Upper lobe of left lung (tissue), 4 donors: ENCODE data around the gene CD247.

Experiments used
- CTCF ChIP-seq, 6 experiments: fragments of 450-650 bp in 4 of 6; fragments of 200-600 bp in 2 of 6; sonication (generic) in 2 of 6; IDR thresholded peaks; one replicate each; pipeline ENCODE4 v1.5.1; 2016 to 2019; ENCODE audit warnings: antibody characterized with exemption in 6 of 6
- EP300 ChIP-seq, 4 donors: sonication (generic); formaldehyde crosslinking; IDR thresholded peaks; one replicate each; pipeline ENCODE4 v1.5.1; 2017; ENCODE audit warnings: antibody characterized with exemption in 4 of 4, control low read depth in 2 of 4
- POLR2A ChIP-seq, 4 donors: fragments of 450-650 bp; IDR thresholded peaks; one replicate each; pipeline ENCODE4 v1.5.1; 2016 to 2017; ENCODE audit warnings: antibody characterized with exemption in 4 of 4, mild to moderate bottlenecking in 2 of 4
- POLR2AphosphoS5 ChIP-seq, 2 donors: sonication (generic); formaldehyde crosslinking; IDR thresholded peaks; one replicate each; pipeline ENCODE4 v1.5.1; 2017; ENCODE audit warnings: antibody characterized with exemption in 2 of 2

GRCh38 chr1:167392200-167392696 is 126.1 kb downstream of the CD247 start:
- no peak for TF ChIP-seq CTCF (IDR thresholded peaks at IDR 0.05)
- TF ChIP-seq POLR2A (IDR thresholded peaks at IDR 0.05) = no peak
- TF ChIP-seq EP300 (IDR thresholded peaks at IDR 0.05) = no peak
- no peak for TF ChIP-seq POLR2AphosphoS5 (IDR thresholded peaks at IDR 0.05)
